Motor neuron (in vitro differentiated cells): ENCODE data around the gene SUSD3. TPM values are rescaled to one million over a fixed set of nuclear protein-coding genes. Genes with fewer than 3 reads are reported as not detected.

ENCODE experiments used
- ATAC-seq, 8 experiments: fragments of 200-7000 bp; cut with Tn5 transposase; replicated peaks in 6 of 8; 2 replicates each; pipeline ENCODE4 v1.8.0; 2021; ENCODE audit warnings: mild to moderate bottlenecking in 8 of 8, moderate library complexity in 8 of 8
- H3K27ac ChIP-seq, 2 donors: fragments of 250-450 bp; sonication (Bioruptor Pico); 2 replicates each; pipeline ENCODE4 v1.9.0; 2021; ENCODE audit warnings: antibody characterized with exemption in 2 of 2, mild to moderate bottlenecking in 2 of 2, moderate library complexity in 1 of 2
- H3K4me1 ChIP-seq, 2 donors: fragments of 250-450 bp; sonication (Bioruptor Pico); replicated peaks in 1 of 2; 2 replicates each; pipeline ENCODE4 v1.6.1; 2021; ENCODE audit warnings: antibody characterized with exemption in 2 of 2, mild to moderate bottlenecking in 2 of 2, moderate library complexity in 1 of 2
- H3K4me3 ChIP-seq, 5 donors: fragments of 250-450 bp; sonication (Bioruptor Pico); 2 replicates each; pipeline ENCODE4 v1.9.0; 2021; ENCODE audit warnings: antibody characterized with exemption in 5 of 5, mild to moderate bottlenecking in 5 of 5, moderate library complexity in 4 of 5
- WGBS, 10 experiments: fragments of 450-650 bp; shearing (Covaris generic); methylation state at CpG; one replicate each; pipeline ENCODE4 v1.0.0; 2022; 5-methylcytosine and 5-hydroxymethylcytosine counted together
- in situ Hi-C, 9 experiments: fragments of 400-800 bp; cut with MboI; loops; one replicate each; pipeline ENCODE4 v1.15.0; 2021; ENCODE audit warnings: low sequenced_read_pairs in 9 of 9, low pct_unique_long_range_greater_than_20kb in 2 of 9; ENCODE audit not compliant: unreplicated experiment in 9 of 9
- total RNA-seq, 8 experiments: library from RNA; unstranded; fragments of 300-600 nt; gene quantifications; 2 replicates each; pipeline versions ENCODE4 v1.2.3 to v1.2.4, GENCODE V29; 2022

SUSD3 gene
- total RNA-seq, 8 experiments from 2014 or later = 0.29 to 8.5 (median 0.80) TPM; not detected in 4

DNA sequence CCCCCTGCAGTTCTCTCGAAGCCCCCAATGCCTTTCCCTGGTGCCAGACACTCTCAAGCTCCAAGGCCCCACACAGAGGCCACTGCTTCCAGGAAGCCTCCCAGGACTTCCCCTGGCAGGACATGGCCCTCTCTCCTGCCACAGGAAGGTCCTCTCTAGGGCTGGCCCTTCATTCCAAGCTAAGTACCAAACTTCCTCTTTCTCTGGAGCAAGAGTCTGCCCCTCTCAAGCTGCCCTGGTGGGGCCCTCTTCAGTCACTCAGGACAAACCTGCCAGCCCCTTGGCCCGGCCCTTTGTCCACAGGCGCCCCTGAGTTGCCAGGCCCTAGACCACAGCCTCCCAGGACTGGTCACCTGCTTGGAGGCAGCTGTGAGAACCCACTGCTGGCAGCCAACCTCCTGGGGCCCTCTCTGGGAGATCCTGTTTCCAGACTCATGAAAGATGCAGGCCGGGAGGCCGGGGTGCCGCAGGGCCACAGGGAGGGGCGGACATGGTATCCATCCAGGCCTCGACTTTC lies 69.0 kb downstream of the SUSD3 start:
- Histone ChIP-seq H3K27ac (peak overlapping the region; percentile 26 to 66), H3K4me3 (no peak overlapping the region), H3K4me1 (peaks cover 20 to 23% of the 10 kb centered on the region in 2 donors)
- WGBS, 10 experiments = 40 to 100% (median 74%) methylated on average over 1 to 3 of the region's 8 CpGs; no CpG with 5 or more reads in 4 of the 10 experiments
- ATAC-seq = peak in 6 of 8 experiments; percentile 4 to 78 (median 72)
- in situ Hi-C loops = no loop called here

DNA sequence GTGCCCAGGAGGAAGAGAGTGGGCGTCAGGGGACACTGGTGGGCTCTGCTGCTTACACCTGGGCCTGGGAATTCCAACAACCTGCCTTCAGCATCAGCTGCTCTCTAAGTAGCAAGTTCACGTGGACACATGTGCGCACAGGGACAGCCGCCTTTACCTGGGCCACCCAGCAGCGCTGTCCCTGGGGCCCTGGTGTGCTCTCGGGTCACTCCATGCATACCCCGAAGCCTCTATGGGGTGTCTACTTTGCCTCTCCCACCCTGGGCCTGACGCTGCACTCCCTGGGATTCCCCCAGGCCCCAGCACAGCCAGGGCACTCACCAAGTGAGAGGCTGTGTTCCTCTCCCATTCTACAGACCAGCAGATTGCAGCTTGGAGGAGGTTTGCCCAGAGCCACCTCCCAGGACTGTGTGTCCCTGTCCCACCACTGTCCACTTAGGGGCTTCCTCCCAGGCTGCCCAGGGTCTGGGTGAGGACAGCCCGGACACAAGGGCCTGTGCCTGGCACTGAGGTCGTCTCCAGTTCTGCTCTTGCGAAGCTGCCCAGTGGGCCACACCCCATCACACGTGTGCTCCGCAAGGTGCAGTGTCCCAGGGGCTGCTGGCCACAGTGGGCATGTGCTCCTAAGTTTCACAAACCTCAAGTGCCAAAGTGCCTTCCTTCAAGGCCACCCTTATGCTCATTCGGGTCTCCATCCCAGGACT lies 69.7 kb downstream of the SUSD3 start:
- no peak for ATAC-seq
- WGBS, 10 experiments = 81 to 100% (median 95%) methylated on average over 1 to 4 of the region's 14 CpGs; no CpG with 5 or more reads in 7 of the 10 experiments
- peaks cover 27 to 30% of the 10 kb centered on the region in 2 donors for H3K4me1 ChIP-seq
- in situ Hi-C loops = no loop called here
- no peak overlapping the region for H3K27ac ChIP-seq
- no peak overlapping the region for H3K4me3 ChIP-seq

DNA sequence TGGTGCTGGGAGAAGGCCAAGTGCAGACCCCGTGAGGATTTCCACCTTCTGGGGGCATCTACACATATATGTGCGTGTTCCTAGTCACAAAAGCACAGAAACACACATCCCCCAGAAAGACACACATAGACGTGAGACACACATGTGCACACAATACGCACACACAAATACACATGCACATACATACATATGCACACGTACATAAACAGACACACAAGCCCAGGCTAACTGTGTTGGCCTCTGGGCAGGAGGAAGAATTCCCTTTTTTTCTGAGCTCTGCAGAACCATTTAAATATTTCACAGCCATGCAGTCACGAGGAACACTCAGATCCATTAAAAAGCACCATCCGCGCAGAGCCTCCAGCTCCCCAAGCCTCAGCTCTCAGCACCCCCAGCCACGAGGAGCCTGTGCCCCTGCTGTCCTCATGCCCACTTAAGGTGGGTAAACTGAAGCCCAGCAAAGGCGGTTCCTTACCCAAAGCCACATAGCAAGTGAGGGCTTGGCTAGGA lies 70.3 kb downstream of the SUSD3 start:
- 83 to 100% (median 89%) methylated on average over 1 to 3 of the region's 10 CpGs; no CpG with 5 or more reads in 7 of the 10 experiments for WGBS, 10 experiments
- H3K4me3 ChIP-seq = no peak overlapping the region
- in situ Hi-C loops = no loop called here
- peaks cover 30 to 32% of the 10 kb centered on the region in 2 donors for H3K4me1 ChIP-seq
- peak in 1 of 8 experiments; percentile 3 for ATAC-seq
- no peak overlapping the region for H3K27ac ChIP-seq

DNA sequence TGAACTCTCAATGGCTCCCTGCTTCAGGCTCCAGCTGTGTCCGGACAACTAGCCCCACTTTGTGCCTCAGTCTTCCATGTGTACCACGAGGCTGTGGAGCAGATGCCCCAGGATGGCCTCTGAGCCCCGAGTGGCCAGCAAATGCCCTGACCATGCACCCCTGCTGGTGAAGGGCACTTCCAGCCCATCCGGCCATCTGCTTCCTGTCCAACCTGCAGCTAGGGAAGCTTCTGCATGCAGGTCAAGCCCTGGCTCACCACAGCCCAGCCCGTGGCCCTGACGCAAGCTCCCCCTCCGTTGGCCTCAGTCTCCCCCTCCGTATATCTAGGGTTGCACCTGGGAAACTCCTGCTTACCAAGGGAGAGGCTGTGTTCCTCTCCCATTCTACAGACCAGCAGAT lies 70.8 kb downstream of the SUSD3 start:
- Histone ChIP-seq H3K27ac (no peak overlapping the region), H3K4me3 (no peak overlapping the region), H3K4me1 (peaks cover 30 to 32% of the 10 kb centered on the region in 2 donors)
- ATAC-seq = no peak
- 71 to 100% (median 89%) methylated on average over 1 to 3 of the region's 8 CpGs; no CpG with 5 or more reads in 5 of the 10 experiments for WGBS, 10 experiments
- in situ Hi-C loops = no loop called here

DNA sequence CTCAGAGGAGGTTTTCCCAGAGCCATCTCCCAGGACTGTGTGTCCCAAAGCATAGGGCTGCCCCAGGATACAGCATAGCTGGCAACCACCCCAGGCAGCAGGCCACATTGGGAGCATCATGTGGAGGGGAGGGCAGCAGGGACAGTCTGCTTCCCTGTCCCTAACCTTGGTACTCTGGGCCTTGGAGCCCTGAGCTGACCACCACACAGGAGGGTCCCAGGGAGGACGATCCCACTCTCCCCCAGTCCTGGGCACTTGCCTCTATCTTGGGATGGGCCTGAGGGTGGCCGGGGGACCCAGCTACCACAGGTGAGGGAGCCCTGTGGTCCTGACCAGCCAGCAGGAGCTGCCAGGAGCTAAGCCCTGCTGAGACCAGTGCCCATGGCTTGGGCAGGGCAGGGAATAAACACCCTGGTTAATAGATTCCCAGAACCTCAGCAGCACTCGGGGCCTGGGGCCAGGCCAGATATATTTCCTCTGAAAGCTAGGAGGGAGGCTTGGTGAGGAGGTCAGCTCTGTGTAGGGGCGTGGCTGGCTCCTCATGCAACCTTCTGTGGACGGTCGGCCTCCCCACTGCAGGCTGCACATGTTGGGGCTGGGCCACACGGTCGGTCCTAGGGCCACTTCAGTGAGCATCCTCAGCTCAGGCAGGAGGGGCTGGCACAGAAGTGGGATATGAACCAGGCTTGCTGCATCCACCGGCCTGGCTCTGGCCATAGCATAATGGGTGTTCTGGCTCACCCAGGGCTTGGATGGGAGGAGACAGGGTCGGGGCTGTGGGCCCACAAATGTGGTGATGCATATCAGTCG lies 71.4 kb downstream of the SUSD3 start:
- peaks cover 30 to 36% of the 10 kb centered on the region in 2 donors for H3K4me1 ChIP-seq
- ATAC-seq = no peak
- in situ Hi-C loops = no loop called here
- no peak overlapping the region for H3K4me3 ChIP-seq
- WGBS, 10 experiments = 29 to 84% (median 58%) methylated on average over 1 to 6 of the region's 11 CpGs; no CpG with 5 or more reads in 4 of the 10 experiments
- no peak overlapping the region for H3K27ac ChIP-seq

DNA sequence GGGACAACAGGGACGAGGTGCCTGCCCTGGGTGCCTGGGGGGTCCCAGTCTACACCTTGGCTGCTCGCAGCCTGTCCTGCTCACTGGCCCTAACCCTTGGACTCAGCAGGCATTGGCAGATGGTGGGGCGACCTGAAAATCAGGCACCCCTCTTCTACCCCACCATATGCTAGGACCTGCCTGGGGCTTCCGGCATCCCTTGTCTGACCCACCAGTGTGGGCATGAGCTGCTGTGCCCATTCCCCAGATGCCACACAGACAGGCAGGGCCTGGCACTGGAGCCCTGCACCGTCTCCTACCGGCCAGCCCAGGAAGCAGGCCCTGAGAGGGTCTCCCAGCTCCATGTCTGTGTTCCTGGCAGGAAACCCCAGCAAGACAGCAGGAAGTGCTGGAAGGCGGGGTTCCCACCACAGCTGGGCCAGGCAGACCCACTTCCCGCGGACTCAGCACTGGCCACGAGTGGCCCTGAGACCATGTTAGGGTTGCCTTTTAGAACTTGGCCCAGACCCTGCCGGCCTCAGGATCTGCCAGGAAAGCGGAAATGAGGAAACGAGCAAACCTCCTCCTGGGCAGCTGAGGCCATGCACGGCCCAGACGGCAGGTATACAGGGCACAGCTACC lies 72.5 kb downstream of the SUSD3 start:
- in situ Hi-C loops = no loop called here
- no peak for ATAC-seq
- H3K4me1 ChIP-seq = peaks cover 28 to 36% of the 10 kb centered on the region in 2 donors
- 80 to 100% (median 95%) methylated on average over 1 to 10 of the region's 15 CpGs; no CpG with 5 or more reads in 4 of the 10 experiments for WGBS, 10 experiments
- H3K27ac ChIP-seq = no peak overlapping the region
- H3K4me3 ChIP-seq = no peak overlapping the region

DNA sequence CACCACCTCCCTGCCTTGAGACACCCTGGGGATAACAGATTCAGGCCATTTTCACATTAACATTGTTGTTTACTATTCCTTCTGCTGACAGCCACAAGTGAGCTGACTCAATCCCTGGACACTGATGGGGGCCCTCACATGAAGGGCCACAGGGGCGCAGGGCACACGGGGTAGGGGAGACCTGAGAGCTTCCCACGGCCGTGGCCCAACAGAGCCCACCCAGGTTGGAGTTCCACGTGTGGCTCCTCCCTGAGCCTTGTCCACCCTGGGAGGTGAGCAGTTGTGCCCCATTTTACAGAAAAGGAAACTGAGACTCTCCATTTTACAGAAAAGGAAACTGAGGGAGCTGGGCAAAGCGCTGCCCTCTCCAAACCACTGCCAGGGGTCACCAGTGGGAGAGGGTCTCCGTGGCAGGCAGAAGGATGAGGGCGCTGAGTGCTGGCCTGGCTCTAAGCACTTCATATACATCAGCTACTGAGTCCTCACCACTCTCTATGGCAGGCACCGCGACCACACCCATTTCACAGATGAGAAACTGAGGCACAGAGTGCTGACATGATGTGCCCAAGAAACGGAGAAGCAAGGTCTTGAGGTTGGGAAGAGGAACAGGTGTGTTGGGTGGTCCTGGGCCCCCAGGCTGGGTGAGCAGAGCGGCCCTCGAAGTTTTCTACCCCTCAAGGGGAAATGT lies 73.2 kb downstream of the SUSD3 start:
- ATAC-seq = no peak
- no peak overlapping the region for H3K4me3 ChIP-seq
- no peak overlapping the region for H3K27ac ChIP-seq
- H3K4me1 ChIP-seq = peaks cover 21 to 29% of the 10 kb centered on the region in 2 donors
- in situ Hi-C loops = no loop called here
- 88 to 97% (median 93%) methylated on average over 3 to 6 of the region's 13 CpGs; no CpG with 5 or more reads in 7 of the 10 experiments for WGBS, 10 experiments

DNA sequence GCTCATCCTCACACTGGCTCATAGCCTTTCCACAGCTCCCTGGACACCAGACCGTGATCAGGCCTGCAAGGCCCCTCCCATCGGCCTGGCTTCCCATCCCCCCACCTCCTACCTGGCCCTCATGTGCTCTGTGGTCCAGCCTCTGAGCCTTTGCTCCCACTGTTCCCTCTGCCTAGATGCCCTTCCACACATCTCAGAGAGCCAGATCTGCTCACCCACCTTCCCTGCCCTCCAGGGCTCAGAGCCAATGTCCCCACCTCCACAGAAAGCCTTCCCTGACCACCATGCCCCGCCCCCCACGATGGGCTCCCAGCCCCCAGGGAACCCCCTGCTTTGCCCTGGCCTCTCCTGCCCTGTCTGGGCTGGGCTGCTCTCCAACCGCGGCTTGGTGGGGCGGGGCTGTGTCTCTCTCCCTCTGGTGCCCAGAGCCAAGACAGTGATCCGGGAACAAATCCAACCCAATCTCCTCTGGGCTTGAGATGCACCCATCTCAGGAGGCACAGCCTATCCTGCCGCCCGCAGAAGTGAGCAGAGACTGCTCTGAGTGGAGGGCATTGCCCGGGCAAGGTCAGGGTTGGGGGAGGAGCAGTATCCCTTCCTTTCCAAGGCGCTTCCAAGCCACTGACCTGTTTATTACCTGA lies 73.9 kb downstream of the SUSD3 start:
- Histone ChIP-seq H3K4me3 (peak overlapping the region in 2 of 5 donors; percentile 59 to 75), H3K27ac (no peak overlapping the region)
- in situ Hi-C loops = no loop called here

DNA sequence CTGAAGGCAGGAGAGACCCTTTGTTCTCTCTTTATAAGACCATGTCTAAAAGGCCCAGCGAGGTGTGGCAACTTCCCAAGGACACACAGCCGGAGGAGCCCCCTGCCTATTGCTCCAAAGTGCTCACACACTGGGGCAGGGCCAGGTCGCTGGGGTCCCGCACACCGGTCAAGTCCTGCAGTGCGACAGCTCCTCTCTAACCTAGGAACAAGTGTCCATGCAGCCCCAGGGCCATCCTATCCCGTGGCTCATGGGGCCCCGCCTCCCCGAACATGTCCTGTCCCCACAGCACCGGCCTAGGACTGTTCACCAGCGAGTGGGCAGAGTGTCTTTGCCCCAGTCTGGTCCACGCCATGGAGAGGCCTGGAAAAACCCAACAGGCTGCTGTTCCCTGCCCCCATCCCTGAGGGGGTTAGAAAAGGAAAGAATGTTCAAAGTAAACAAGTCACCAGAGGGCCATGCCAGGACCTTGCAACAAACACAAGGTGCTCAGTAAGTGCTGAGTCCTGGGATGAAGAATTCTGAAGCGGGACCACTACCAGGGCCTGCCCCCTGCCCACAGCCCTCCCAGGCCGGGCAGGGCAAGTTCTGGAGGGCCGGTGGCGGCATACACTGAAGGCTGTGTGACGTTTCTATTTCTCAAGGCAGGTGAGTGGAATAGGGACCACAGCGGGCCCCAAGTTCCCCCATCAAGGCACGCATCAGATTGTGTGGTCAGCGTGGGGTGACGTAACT lies 74.6 kb downstream of the SUSD3 start:
- Histone ChIP-seq H3K27ac (peak overlapping the region in 1 of 2 donors; percentile 77), H3K4me3 (peak overlapping the region; percentile 46 to 75 (median 59)), H3K4me1 (peaks cover 11 to 17% of the 10 kb centered on the region in 2 donors)
- WGBS, 10 experiments = 0 to 57% (median 40%) methylated on average over 2 to 5 of the region's 21 CpGs; no CpG with 5 or more reads in 5 of the 10 experiments
- in situ Hi-C loops = no loop called here
- ATAC-seq = peak in 7 of 8 experiments; percentile 1 to 6 (median 3)

More for the DNA sequence above, 73.9 kb downstream of the SUSD3 start:
- ATAC-seq = peak in 2 of 8 experiments; percentile 5 to 26
- H3K4me1 ChIP-seq = peaks cover 14 to 23% of the 10 kb centered on the region in 2 donors
- WGBS, 10 experiments = 33 to 80% (median 53%) methylated on average over 1 to 3 of the region's 12 CpGs; no CpG with 5 or more reads in 7 of the 10 experiments

DNA sequence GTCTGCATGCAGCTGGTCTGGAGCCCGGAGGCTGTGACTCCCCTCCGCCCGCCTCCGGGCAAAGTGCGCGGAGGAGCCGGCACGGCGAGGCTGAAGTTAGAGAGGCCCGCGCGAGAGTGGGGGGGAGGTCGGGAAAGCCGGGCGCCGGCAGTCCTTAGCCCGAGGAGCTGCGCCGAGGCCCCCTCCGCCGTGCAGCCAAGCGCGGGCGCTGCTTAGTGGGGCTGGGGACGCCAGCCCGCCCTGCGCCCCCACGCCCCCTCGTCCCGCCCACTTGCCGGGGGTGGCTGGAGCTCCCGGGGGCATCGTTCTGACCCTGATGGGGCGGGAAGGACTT lies 75.1 kb downstream of the SUSD3 start:
- WGBS, 10 experiments = 0 to 7% (median 5%) methylated on average over 1 to 4 of the region's 34 CpGs; no CpG with 5 or more reads in 7 of the 10 experiments
- Histone ChIP-seq H3K4me1 (peaks cover 11 to 17% of the 10 kb centered on the region in 2 donors), H3K27ac (peak overlapping the region in 1 of 2 donors; percentile 77), H3K4me3 (peak overlapping the region; percentile 46 to 75 (median 59))
- peak; percentile 47 to 79 (median 68) for ATAC-seq
- in situ Hi-C loops = no loop called here

DNA sequence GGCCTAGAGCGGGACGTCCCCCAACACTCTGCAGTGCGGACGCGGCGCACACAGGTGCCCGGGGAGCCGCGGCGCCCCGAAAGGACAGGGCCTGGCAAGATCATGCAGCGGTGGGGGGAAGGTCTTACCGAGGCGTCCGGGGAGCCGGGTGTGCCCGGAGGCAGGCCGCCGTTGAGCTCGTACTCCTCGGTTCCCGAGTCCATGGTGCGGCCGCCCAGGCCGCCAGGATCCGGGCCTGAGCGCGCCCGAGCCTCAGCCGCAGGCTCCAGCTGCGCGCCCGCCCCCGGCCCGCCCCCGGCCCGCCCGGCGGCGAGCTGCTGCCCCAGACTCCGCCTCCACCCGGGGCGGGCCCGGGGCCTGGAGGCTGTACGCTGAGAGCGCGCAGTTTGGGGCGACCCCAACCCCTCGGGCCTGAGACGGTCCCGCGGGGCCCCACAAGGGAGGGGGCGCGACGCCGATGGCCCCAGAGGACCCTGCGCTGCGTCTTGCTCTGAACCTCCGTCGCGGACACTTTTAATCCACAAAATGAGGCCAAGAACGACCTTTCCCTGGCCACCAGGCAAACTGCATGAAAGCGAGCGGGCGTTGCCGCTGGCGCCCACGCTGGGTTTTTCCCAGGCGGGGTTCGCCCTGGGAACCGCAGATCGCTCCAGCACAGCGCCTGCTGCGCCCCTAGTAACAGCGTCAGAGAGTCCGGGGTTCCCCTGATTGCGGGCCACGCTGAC lies 75.7 kb downstream of the SUSD3 start, which contains the start of gene NINJ1:
NINJ1 (minus strand) TSS at position 237 of the 725 bp plus-strand sequence; CDS start at position 203, 34 bp downstream.
- peaks cover 11 to 17% of the 10 kb centered on the region in 2 donors for H3K4me1 ChIP-seq
- 0 to 12% (median 9%) methylated on average over 2 to 7 of the region's 78 CpGs; no CpG with 5 or more reads in 7 of the 10 experiments for WGBS, 10 experiments
- peak within 1 kb of the TSS in 1 of 2 donors; percentile 77 for H3K27ac ChIP-seq
- ATAC-seq = peak; percentile 69 to 86 (median 84)
- H3K4me3 ChIP-seq = peak within 1 kb of the TSS; percentile 46 to 75 (median 59)
- in situ Hi-C loops = no loop called here
